ENCODE data around the gene STUM.
A peak's percentile ranks its signal among the peaks of the same experiment; 100 is the strongest.
"Not testable (repeated sequence)": the region's sequence is repeated elsewhere in the genome, so short reads cannot be mapped to it uniquely, and the experiment has no call there.

The STUM gene, protein sequence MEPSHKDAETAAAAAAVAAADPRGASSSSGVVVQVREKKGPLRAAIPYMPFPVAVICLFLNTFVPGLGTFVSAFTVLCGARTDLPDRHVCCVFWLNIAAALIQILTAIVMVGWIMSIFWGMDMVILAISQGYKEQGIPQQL

DNA sequence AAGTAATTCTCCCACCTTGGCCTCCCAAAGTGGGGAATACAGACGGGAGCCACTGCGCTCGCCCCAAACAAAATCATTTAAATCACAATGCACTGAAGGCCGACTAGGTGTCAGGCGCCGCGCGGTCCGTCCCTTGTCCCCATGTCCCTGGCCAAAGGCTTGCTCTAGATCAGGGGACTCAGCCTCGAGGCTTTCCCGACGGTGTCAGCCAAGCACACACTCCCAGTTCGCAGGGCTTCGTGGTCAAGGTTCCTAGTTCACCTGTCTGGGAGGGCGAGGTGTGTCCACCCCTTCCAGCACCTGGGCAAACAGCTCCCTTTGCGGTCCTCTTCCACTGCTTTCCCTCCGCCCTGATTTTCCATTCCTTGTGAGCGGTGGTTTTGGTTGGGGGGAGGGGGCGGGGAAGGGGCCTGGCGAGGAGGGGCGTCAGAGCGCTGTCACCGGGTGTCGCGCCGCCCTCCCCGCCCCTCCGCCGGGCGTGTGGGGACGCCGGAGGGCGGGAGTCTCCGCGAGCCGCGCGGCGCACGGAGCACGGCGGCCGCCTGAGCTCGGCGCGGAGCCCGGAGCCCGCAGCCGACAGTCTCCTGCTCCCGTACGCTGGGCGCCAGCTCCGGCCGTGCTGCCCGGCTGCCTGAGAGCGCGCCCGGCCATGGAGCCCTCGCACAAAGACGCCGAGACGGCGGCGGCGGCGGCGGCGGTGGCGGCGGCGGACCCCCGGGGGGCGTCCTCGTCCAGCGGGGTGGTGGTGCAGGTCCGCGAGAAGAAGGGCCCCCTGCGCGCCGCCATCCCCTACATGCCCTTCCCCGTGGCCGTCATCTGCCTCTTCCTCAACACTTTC is at the start of gene STUM:
Gene STUM (plus strand): TSS at position 509 of the 838 bp plus-strand sequence. CDS start 141 bp downstream, at position 650.
- peak; percentile 40 to 48 for DNase-seq

DNA sequence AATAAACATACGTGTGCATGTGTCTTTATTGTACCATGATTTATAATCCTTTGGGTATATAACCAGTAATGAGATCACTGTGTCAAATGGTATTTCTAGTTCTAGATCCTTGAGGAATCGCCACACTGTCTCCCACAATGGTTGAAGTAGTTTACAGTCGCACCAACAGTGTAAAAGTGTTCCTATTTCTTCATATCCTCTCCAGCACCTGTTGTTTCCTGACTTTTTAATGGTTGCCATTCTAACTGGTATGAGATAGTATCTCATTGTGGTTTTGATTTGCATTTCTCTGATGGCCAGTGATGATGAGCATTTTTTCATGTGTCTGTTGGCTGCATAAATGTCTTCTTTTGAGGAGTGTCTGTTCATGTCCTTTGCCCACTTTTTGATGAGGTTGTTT is 48.9 kb upstream of the STUM start:
- DNase-seq: not testable (repeated sequence)

DNA sequence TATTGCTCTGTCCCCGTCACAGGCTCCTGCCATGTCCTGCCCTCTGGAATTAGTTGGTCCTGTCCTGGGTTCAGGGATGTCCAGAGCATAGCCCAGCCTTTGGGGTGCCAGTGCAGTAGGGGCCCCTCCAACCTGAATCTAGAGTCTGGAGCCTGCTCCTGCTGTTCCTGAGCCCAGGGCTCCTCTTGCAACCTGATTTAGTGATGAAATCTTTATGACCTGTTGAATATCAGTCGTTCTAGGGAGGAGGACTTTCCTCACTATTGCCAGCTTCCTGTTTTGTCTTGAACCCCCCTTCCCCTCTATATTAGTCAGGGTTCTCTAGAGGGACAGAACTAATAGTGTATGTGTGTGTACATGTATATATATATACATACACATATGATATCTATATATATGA is 42.5 kb upstream of the STUM start:
- DNase-seq: no peak

DNA sequence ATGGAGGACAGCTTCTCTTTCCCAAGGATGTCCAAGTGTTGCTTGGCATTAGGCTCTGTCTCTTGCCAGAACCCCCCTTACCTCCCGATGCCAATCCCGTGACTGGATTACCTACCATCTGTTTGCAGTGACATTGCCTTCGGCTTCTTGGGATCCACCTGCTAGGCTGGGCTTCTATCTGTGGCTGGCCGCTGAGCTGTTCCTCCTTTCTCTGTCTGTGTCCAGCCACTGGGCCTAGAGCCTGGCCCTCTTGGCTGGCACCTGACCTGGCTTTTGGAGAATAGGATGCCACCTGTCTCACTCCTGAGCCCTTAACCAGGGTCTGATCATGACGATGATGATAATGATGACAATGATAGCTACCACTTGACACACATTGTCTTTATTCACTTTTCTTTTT is 41.6 kb upstream of the STUM start:
- no peak for DNase-seq

- DNase-seq: no peak
These were observed 38.1 kb upstream of the STUM start for GRCh38 chr1:226510453-226510852.

DNA sequence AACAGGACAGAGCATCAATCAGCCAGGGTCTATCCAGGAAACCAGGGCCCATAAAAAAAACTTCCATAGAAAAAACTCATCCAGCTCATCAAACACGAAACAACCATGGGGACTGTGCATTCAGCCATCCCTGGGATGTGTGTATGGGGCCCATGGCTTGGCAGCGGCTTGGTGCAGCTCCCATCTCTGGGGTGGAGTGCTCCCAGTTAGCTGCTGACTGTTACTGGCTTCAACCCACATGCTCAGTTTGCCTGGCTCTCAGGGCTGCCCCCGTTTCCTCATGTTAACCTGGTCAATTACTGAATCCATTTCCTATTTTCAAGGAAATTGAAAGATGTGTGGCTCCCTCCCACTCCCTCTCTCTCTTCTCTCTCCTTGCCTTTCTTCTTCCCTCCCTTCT is 37.3 kb upstream of the STUM start:
- no peak for DNase-seq

DNA sequence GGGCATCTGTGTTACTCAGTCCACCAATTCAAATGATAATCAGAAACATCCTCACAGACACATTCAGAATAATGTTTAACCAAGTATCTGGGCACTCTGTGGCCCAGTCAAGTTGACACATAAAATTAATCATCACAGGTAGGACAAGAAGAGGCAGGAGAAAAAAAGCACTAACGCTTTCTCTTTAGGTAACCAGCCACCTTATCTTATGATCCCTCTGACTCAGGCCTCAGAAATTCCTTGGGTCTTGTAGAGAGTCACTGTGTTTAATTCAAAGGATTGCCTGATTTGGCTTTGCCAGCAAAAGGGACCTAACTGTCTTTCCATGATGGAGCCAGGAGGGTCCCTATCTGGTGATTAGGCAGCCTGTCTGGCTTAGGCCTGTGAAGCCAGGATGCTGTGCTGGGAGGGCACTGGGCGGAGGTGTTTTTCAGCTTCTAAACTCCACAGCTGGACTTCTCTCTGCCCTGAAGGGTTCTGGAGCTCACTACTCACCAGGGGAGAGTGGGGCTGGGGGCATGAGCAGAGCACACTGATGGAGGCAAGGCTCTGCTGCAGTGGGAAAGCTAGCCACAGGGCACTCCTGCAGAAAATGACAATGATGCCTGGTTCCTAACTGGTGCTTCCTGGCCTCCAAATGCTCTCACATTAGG is 36.4 kb upstream of the STUM start:
- DNase-seq: no peak

DNA sequence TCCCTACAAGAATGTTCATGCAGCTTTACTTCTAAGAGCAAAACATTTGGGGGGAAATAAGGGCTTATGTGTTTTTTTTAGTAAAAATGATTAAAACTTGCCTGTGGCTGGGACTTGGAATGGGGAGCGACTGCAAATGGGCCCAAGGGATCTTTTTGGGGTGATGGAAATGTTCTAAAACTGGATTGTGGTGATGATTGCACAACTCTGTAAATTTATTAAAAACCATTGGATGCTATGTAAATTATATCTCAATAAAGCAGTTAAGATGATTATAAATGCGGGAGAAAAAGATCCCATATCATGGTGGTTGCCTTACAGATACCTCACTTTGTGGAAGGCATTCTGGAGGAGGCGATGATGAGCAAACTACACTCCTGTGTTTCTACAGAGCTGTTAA is 30.2 kb upstream of the STUM start:
- no peak for DNase-seq

GRCh38 chr1:226519135-226519534 is 29.4 kb upstream of the STUM start:
- no peak for DNase-seq

DNA sequence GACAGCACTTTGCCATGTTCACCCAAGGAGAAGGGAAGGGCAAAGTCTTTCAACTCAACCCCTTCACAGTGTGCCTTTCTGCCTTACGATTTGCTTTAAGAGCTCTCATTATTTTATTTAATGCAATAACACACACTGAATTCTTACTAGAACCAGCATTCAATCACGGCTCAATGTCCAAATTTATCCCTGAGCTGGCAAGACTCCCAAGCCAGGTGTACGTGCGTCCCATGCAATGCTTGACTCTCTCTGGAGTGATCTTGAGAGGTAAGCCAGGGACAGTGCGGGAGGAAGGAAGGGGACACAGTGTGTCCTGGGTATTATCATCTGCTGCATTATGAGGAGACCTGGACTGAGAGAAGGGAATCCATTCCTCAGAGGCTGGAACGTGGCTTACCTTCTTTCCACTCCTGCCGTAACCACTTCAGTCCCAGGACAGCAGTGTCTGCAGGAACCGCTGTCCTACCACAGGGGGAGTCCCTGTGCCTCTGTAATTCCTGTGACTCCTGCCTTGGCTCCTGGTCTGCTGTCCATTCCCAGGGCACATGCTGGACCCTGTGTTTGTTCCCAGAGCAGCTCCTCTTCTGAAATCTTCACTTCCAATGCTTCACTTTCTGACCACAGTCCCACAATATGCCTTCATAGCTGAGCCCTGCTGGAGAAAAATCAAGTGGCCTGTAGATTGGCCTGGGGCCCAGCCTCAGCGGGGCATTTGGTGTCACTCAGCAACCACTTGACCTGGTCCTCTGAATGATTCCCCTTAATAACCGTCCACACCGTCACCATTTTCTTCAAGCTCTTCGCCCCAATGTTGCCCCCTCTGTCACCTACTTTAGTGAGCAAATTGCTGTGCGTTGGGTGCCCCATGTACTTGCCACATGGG is 28.6 kb upstream of the STUM start:
- no peak for DNase-seq

DNA sequence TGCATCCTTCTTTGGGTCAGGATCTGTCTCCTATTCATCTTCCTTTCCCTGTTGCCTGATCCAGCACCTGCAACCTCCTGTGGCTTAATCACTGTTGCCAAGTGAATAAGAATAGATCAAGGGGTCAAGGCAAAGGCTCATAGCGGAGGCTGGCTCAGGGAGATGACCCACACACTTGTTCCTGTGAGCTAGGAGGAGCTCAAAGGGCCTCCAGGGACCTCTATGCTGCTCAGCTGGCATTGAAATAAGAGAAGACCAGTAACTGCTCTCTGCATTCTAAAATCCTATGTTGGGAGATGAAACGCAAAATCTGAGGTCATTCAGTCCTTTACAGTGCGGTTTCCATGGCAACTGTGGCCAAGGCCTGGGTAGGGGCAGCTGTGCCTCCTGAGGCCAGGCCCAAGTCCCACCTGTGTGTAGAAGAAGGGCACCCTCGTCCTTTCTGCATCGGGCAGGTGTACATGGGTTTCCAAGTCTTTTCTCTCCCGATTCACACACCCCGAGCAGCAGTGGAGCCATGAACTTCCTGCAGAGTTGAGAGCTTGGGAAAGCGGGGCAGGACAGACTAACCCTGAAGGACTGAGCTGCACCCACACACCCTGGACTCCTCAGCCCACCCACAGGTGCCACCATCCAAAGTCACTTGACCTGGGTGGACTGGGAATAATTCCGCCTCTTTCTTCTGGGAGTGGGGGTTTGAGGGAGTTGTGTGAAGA is 27.8 kb upstream of the STUM start:
- DNase-seq: no peak

GRCh38 chr1:226523646-226524406 is 24.7 kb upstream of the STUM start:
- DNase-seq: no peak

DNA sequence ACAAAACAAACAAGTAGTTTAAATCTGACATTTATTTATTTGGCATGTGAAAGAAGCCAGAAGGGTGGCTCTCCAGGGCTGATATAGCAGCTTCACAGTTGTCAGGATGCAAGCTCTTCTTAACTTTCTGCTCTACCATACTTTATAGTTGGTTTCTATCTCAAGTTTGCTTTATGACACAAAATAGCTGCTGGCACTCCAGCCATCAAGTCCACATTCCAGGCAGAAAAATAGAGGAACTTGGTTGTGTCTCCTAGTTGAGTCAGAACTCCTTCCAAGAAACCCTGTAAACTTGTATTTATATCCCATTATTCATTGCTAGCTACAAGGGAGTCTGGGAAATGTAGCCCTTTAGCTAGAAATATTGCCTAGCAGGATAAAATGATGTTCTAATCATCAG is 24.0 kb upstream of the STUM start:
- no peak for DNase-seq

DNA sequence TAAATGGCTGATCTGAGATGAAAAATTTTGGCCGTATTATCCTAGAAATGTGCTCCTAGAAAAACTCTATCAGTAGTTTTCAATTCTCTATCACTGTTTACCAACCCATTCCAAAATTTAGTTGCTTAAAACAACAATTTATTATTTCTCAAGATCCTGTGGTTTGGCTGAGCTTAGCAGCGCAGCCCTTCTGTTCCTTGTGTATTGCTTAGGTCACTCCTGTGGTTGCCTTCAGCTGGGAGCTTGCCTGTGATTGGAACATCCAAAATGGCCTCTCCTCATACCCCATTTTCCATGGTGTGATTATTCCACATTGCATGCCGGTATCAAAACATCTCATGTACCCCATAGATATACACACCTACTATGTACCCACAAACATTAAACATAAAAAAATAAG is 22.8 kb upstream of the STUM start:
- no peak for DNase-seq

- DNase-seq: no peak
These were observed 21.6 kb upstream of the STUM start for GRCh38 chr1:226526801-226527595.

DNA sequence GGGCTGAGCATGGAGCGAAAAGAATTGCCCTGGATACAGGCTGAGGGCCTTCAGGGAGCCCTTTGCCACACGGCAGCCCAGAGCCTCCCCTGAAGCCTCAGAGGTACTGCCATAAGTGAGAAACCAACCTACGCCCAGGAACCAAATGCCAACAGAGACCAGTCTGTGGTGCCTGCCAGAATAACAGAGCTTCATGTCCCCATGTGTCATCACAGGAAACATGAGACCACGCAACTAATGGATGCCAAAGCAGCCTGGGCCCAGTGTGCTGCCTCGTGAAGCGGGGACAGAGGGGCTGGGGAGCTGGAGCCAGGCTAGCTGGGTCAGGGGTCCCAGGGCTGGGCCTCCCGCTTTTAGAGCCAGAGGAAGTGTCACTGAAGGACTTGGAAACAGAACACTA is 18.7 kb upstream of the STUM start:
- DNase-seq: no peak

GRCh38 chr1:226530591-226530990 is 18.0 kb upstream of the STUM start:
- no peak for DNase-seq

DNA sequence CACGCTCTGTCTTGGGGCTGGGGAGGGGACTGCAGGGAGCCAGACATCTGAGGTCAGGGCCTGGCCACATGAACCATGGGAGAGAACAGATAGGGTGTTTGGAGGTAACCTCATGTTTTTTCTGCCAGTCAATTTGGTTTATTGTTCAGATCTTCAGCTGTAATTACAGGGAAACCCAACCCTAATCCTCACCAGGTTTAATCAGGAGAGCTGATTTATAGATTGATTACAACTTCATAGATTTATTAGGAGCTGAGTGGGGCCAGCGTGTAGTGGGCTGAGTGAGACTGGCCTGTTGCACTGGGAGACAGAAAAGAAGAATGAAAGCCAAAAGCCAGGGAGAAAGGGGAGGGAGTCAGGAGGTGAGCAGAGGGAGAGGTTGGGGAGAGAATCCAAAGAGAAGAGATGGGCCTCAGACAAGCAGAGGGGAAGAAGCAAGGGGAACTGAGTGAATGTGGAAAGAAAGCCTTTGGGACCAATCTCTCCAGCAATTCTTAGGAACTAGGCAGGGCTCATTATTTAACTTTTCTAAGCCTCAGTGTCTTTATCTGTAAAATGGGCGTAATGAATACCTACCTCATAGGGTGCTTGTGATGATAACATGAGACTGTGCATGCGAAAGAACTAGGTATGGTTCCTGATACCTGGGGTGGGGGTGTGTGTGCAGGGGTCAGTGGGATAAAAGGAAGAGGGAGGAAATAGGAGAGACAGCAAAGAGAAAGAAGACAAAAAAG is 17.0 kb upstream of the STUM start:
- no peak for DNase-seq

DNA sequence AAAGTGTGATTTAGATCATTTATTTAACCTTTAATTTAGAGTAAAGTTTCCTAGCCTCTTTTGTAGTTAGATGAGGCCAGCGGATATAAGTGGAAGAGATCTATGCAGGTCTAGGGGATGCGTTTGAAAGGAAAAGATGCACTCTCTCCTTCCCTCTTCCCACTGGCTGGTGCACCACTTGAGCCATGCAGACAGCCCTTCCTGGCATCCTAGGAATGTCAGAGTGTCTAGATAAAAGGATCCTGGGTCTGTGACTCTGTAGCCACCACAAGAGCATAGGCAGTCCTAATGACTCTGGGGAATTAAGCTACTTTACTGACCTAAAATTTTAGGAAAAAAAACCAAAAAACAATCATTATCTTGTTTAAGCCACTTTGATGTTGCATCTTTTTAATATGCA is 16.0 kb upstream of the STUM start:
- DNase-seq: no peak

GRCh38 chr1:226533220-226533619 is 15.3 kb upstream of the STUM start:
- no peak for DNase-seq
